ENCODE results near the gene ERN2. TPM values are rescaled to one million over a fixed set of nuclear protein-coding genes. Genes with fewer than 3 reads are reported as not detected.
A peak's percentile ranks its signal among the peaks of the same experiment; 100 is the strongest.

ERN2 gene
- total and polyA plus RNA-seq, 2 of the 13 experiments (the other 11 are each of a cell fraction or from before 2014, with no cell fraction given), result 2.2 to 3.5 TPM

DNA sequence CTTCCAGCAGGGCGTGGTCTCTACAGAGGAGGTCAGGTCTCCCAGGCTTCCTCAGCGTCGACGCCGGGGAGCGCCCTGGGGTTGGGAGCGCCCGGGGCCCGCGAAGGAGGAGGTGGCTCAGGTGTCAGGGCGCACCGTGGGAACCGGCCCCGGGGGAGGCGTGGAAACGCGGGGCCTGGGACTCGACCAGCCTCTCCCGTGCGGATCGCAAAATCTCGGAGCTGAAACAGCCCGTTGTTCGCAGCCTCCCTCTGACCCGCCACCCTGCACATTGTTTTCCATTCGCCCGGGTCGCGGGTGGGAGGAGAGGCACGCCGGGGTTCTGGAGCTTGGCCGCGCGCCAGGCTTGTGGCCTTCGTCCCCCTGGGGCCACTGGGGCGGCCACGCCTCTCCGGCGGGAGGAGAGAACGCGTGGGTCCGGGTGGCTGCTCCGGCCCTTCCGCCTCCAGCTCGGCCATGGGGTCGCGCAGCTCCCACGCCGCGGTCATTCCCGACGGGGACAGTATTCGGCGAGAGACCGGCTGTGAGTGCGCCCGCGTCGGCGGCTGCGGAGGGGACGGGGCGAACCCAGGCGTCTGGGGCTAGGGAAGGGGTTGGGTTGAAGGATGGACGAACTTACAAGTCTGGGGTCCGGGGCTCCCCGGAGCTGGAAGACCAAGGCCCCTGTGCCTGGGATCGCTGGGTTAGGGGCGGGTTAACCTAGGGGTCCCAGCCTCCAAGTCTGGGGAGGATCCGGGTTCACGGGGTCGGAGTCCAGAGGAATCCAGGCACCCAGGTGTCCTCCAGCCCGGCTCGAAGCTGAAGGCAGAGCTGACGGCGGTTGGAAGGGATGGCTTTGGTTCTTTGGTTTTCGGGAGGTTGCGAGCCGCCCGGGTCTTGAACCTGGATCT is 41.8 kb upstream of the ERN2 start, which contains the start of gene CHP2 (continued):
- TF ChIP-seq HNF4A (CRISPR knock-in tag; IDR thresholded peaks at IDR 0.05) (peak; percentile 45), MAFF (IDR thresholded peaks at IDR 0.05; ENCODE audit: low read depth, low read length) (no peak), NCOA1 (CRISPR knock-in tag; IDR thresholded peaks at IDR 0.05) (peak; percentile 73; the same call in 1 of the 2 replicates), KDM2A (CRISPR knock-in tag; IDR thresholded peaks at IDR 0.05; ENCODE audit: borderline replicate concordance, low read depth) (no peak), ZFP41 (CRISPR knock-in tag; IDR thresholded peaks at IDR 0.05; ENCODE audit: borderline replicate concordance) (0 out of 2 replicates have a peak, but pooled peaks have one; percentile 26), SRSF1 (optimal IDR thresholded peaks at IDR 0.05; ENCODE audit: low read depth, low read length) (no peak), SP2 (CRISPR knock-in tag; IDR thresholded peaks at IDR 0.05) (0 out of 2 replicates have a peak, but pooled peaks have one; percentile 26), NFIB (CRISPR knock-in tag; IDR thresholded peaks at IDR 0.05; ENCODE audit: borderline replicate concordance) (no peak)
- TF ChIP-seq, protein P1, sequence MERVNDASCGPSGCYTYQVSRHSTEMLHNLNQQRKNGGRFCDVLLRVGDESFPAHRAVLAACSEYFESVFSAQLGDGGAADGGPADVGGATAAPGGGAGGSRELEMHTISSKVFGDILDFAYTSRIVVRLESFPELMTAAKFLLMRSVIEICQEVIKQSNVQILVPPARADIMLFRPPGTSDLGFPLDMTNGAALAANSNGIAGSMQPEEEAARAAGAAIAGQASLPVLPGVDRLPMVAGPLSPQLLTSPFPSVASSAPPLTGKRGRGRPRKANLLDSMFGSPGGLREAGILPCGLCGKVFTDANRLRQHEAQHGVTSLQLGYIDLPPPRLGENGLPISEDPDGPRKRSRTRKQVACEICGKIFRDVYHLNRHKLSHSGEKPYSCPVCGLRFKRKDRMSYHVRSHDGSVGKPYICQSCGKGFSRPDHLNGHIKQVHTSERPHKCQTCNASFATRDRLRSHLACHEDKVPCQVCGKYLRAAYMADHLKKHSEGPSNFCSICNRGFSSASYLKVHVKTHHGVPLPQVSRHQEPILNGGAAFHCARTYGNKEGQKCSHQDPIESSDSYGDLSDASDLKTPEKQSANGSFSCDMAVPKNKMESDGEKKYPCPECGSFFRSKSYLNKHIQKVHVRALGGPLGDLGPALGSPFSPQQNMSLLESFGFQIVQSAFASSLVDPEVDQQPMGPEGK (CRISPR knock-in tag; IDR thresholded peaks at IDR 0.05), result no peak
- TF ChIP-seq, protein P2, sequence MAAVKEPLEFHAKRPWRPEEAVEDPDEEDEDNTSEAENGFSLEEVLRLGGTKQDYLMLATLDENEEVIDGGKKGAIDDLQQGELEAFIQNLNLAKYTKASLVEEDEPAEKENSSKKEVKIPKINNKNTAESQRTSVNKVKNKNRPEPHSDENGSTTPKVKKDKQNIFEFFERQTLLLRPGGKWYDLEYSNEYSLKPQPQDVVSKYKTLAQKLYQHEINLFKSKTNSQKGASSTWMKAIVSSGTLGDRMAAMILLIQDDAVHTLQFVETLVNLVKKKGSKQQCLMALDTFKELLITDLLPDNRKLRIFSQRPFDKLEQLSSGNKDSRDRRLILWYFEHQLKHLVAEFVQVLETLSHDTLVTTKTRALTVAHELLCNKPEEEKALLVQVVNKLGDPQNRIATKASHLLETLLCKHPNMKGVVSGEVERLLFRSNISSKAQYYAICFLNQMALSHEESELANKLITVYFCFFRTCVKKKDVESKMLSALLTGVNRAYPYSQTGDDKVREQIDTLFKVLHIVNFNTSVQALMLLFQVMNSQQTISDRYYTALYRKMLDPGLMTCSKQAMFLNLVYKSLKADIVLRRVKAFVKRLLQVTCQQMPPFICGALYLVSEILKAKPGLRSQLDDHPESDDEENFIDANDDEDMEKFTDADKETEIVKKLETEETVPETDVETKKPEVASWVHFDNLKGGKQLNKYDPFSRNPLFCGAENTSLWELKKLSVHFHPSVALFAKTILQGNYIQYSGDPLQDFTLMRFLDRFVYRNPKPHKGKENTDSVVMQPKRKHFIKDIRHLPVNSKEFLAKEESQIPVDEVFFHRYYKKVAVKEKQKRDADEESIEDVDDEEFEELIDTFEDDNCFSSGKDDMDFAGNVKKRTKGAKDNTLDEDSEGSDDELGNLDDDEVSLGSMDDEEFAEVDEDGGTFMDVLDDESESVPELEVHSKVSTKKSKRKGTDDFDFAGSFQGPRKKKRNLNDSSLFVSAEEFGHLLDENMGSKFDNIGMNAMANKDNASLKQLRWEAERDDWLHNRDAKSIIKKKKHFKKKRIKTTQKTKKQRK (IDR thresholded peaks at IDR 0.05; ENCODE audit: low read length), result no peak
- TF ChIP-seq, protein P3, sequence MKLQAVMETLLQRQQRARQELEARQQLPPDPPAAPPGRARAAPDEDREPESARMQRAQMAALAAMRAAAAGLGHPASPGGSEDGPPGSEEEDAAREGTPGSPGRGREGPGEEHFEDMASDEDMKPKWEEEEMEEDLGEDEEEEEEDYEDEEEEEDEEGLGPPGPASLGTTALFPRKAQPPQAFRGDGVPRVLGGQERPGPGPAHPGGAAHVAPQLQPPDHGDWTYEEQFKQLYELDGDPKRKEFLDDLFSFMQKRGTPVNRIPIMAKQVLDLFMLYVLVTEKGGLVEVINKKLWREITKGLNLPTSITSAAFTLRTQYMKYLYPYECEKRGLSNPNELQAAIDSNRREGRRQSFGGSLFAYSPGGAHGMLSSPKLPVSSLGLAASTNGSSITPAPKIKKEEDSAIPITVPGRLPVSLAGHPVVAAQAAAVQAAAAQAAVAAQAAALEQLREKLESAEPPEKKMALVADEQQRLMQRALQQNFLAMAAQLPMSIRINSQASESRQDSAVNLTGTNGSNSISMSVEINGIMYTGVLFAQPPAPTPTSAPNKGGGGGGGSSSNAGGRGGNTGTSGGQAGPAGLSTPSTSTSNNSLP (IDR thresholded peaks at IDR 0.05; ENCODE audit: low read depth, low read length), result no peak
- TF ChIP-seq, protein P4, sequence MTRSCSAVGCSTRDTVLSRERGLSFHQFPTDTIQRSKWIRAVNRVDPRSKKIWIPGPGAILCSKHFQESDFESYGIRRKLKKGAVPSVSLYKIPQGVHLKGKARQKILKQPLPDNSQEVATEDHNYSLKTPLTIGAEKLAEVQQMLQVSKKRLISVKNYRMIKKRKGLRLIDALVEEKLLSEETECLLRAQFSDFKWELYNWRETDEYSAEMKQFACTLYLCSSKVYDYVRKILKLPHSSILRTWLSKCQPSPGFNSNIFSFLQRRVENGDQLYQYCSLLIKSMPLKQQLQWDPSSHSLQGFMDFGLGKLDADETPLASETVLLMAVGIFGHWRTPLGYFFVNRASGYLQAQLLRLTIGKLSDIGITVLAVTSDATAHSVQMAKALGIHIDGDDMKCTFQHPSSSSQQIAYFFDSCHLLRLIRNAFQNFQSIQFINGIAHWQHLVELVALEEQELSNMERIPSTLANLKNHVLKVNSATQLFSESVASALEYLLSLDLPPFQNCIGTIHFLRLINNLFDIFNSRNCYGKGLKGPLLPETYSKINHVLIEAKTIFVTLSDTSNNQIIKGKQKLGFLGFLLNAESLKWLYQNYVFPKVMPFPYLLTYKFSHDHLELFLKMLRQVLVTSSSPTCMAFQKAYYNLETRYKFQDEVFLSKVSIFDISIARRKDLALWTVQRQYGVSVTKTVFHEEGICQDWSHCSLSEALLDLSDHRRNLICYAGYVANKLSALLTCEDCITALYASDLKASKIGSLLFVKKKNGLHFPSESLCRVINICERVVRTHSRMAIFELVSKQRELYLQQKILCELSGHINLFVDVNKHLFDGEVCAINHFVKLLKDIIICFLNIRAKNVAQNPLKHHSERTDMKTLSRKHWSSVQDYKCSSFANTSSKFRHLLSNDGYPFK (CRISPR knock-in tag; IDR thresholded peaks at IDR 0.05; ENCODE audit: borderline replicate concordance), result no peak; the same call in 1 of the 2 replicates
- TF ChIP-seq, protein P5, sequence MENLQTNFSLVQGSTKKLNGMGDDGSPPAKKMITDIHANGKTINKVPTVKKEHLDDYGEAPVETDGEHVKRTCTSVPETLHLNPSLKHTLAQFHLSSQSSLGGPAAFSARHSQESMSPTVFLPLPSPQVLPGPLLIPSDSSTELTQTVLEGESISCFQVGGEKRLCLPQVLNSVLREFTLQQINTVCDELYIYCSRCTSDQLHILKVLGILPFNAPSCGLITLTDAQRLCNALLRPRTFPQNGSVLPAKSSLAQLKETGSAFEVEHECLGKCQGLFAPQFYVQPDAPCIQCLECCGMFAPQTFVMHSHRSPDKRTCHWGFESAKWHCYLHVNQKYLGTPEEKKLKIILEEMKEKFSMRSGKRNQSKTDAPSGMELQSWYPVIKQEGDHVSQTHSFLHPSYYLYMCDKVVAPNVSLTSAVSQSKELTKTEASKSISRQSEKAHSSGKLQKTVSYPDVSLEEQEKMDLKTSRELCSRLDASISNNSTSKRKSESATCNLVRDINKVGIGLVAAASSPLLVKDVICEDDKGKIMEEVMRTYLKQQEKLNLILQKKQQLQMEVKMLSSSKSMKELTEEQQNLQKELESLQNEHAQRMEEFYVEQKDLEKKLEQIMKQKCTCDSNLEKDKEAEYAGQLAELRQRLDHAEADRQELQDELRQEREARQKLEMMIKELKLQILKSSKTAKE (CRISPR knock-in tag; IDR thresholded peaks at IDR 0.05; ENCODE audit: borderline replicate concordance), result peak; percentile 37; the same call in 1 of the 2 replicates

Data from HepG2 (cell line).